Measurements from ENCODE around the gene LMCD1.

GRCh38 chr3:8474991-8475390, 26.6 kb upstream of the LMCD1 start:
- TF ChIP-seq CTCF (IDR thresholded peaks at IDR 0.05; ENCODE audit: low read length) (no peak), EZH2 (IDR thresholded peaks at IDR 0.05; ENCODE audit: borderline replicate concordance, low read length) (no peak)
